Measurements from ENCODE around the gene ATP2C1.

ATP2C1 gene

DNA sequence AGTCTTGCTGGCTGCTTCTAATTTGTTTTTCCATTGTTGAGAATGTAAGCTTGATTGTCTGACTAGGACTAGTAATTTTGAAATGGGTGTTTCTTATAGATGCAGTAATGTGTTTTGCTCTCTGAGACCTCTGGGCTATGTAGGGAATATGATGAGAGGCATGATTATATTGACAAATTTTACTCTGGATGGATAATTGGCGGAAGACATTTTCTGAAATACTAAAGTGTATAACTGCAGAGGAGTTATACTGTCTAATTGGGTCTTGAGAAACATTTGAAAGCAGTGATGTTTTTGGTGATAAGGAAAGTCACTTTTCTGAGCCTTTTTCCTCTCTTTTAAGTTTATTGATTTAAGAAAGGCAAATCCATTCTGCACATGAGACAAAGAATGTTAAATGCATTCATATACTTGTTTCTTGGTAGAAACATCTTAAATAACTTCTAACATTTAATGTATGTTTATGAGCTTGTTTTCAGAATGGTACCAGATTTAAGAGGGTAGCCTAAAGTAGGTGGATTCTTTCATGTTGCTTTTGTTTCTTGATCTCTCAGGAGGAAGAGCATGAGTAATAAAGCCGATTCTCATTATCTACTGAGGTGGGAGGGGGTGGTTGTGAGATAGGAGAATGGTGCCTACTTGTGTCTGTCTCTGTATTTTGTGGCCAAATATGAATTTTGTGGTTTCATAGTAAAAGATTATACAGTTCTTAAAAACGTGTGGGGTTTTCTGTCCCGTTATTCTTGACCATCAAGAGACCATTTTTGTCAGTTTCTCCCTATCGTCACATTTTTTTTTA, 2.0 kb downstream of the ATP2C1 start:
- DNase-seq = no peak

DNA sequence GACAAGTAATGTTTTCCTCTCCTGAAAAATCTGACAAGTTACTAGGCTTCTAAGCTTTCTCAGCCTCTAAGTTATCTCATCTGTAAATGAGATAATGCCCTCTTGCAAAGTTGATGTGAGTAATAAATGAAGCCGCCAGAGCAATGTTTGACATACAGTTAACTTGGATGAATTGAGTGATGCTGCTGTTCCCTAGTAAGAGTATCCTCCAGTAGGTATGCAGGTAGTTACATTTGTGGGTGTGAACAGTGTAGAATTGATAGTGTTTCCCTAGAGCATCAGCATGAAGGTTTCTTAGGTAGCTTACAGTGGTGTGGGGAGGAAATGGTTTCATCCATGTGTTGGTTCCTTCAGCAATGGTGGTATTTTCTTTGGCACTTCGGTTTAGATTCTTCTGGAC, 3.4 kb downstream of the ATP2C1 start:
- DNase-seq = no peak

DNA sequence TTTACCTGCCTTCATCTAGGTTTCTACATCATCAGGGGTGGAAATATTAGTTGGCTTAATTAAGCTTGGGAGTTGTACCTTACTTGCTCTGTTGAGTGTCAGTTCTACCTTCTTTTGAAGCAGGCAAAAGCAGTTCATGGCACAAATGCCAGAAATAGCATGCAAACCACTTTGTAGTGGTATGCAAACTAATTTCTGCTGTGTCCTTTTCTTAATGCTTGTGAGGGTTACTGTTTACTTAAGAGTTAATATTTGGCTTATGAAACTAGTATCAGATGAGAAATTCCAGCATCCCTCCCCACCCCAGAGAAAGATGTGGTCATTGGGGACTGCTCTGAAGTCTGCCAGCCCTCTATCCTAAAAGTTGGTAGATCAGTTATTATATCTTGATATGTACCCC, 7.1 kb downstream of the ATP2C1 start:
- DNase-seq = no peak

DNA sequence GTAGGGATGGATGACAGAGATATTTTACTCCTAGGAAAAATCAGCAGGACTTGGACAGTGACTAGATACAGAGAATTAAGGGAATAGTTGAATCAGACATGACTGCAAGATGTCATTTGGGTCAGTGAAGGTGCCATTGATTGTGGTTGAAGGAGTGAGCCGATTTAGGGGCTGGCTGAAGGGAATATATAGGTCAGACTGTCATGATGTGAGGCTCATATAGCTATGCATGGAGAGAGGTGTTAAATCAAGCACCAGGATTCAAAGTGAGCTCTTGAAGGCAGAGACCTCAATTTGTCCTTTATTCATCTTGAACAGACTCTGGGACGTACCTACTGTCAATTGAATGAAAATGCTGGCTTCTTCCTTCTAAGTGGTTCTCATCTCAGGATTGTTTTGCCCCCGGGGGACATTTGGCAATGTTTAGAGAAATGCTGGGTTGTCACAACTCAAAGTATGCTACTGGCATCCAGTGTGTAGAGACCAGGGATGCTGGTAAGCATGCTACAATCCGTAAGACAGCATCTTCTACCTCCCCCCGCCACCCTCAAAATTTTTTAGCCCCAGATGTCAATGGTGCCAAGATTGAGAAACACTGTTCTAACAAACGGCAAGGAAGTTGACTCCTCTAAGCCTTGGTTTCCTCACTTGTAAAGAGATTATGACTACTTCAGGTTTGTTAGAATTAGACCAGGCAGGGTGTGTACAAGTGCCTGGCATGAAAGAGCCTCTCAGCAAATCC, 7.8 kb downstream of the ATP2C1 start:
- no peak for DNase-seq

DNA sequence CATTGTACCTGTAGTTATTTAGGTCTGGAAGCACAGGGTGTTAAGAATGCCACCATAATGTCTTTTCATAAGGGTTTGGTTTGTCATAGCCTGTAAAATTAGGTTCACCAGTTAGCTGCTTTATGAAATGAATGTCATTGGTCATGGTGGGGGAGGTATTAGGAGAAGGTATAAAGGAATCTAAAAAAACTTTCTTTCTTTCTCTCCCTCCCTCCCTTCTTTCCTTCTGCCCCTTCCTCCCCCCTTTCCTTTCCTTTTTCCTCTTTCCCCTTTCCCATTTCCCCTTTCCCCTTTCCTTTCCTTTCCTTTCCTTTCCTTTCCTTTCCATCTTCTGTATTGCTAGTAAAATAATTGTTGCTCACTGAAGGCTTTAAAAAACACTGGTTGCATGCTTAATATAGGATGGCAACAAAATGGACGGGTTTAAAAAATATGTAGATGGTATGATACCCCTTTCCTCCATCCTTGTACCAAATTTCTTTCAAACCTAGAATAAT, 9.6 kb downstream of the ATP2C1 start:
- DNase-seq = no peak

DNA sequence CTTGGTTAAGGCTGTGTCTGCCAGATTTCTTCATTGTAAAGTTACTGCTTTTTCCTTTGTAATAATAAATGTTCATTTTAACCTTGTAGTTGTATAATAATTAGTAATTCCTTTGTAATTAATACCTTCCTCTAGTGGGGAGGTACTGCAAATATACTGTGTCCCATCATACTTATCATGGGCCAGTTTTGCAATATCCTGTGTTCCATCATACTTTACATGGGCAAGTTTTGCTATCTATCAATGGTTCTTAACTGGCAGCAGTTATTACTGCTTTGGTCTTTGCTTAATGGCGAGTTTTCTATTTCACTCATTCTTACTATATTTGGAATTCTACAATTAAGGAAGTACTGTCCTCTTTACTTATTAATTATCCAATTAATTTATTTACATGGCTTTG, 10.6 kb downstream of the ATP2C1 start:
- no peak for DNase-seq

DNA sequence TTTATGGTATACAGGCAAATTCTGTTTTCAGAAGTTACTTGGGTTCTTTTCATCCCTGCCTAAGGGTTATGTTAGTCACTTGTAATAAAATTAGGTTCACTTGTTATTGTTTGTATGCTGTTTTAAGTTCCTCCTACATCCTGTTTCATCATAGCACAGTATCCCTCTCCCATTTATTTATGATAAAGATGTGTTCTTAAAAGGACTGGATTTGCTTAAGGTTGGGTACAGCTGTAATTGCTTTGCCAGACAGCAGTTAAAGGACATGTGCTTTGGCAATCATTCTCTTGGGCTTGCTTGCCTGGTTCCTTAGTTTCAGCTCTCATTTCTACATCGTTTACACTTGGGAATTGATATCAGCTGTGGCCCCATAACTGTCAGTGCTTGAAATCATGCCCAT, 11.7 kb downstream of the ATP2C1 start:
- no peak for DNase-seq

DNA sequence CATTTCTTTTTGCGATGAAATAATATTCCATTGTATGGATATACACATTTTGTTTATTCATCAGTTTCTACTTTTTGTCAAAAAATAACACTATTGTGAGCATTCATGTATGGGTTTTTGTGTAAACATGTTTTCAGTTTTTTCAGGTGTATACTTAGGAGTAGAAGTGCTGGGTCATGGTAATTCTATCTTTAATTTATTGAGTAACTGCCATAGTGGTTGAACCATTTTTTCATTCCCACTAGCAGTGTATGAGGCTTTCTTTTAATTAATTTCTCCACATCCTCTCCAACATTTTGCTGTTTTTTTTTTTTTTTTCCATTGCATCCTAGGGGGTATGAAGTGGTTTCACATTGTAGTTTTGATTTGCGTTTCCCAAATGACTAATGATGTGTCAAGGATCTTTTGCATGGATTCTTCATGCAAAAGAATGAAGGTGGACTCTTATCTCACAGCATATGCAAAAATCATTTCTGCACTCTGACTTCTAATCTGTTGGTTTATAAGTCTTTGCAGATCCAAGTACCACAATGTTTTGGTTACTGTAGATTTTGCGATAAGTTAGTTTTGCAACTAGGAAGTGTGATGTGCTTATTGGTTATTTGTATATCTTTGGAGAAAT, 12.6 kb downstream of the ATP2C1 start:
- DNase-seq = no peak

DNA sequence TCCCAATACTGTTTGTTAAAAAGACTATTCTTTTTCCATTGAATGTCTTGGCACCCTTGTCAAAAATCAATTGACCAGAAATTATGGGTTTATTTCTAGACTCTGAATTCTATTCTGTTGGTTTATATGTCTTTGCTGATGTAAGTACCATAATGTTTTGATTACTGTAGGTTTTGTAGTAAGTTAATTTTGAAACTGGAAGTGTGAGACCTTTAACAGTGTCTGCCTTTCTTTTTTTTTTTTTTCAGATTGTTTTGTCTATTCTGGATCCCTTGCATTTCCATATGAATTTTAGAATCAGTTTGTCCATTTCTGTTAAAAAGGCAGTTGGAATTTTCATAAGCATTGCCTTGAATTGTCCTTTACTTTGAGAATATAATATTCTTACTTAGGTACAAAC, 13.6 kb downstream of the ATP2C1 start:
- DNase-seq = no peak

DNA sequence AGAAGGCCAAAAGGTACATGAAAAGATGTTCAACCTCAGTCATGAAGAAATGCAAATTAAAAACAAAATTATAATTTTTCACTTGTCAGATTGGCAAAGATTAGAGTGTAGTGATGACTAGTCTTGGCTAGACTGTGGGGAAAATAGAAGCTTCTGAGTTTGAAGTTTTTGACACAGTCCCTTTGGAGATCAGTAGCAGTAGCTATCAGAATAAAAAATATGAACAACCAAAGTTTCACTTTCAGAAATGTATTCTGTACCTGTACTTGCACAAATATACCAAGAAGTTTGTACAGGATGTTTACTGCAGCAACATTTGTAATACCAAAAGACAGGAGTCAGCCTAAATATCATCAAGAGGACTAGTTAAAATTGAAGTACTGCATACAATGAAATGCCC, 14.1 kb downstream of the ATP2C1 start:
- DNase-seq = no peak

DNA sequence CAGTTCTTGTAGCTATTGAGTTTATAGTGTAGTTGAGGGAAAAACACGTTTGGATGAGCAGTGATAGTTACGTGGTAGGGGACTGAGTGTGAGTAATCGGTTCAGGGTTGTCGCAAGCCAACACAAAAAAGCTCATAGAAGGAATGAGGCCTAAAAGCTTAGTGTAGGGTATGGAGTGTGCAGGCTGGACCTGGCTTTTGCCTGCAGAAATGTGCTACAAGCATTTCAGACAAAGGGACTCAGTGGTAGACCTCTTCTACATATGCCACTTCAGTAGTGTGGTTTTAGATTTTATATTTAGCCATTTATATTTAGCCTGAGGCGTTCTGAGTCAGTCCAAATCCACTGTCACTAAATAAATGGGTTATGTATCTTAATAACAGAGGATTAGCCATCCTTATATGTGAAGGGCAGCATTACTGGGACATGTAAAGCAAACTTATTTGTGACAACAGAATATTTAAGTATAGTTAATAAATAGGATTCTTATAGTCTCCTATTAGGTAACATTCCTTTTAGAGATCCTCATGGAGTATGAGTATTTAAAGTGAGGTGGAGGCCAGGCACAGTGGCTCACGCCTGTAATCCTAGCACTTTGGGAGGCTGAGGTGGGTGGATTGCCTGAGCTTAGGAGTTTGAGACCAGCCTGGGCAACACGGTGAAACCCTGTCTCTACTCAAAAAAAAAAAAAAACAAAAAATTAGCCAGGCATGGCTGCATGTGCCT, 21.8 kb downstream of the ATP2C1 start:
- no peak for DNase-seq

DNA sequence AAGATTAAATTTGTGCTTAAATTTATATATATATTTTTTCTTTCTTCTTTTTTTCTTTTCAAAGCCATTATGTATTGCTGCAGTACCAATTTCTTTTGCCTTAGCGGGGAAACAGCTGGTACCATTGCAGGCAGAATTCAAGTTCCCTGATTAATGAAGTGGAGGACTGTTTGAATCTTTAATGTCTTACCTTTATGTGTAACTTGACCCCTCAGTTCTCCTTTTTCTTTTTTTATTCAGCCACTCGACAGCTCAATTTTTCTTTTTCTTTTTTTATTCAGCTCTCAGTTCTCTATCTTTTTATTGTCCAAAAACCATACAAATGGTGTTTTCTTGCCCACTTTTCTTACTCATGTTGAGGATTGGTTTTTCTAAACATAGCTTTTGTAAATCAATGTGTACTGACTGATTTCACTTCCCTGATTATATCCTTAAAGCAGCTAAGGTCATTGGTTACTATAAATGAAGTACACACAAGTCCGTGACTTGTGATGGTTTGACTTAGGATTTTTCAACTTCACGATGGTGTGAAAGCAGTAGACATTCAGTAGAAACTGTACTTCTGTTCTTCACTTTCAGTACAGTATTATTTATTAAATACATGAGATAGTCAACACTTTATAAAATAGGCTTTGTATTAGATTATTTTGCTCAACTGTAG, 22.8 kb downstream of the ATP2C1 start:
- no peak for DNase-seq

DNA sequence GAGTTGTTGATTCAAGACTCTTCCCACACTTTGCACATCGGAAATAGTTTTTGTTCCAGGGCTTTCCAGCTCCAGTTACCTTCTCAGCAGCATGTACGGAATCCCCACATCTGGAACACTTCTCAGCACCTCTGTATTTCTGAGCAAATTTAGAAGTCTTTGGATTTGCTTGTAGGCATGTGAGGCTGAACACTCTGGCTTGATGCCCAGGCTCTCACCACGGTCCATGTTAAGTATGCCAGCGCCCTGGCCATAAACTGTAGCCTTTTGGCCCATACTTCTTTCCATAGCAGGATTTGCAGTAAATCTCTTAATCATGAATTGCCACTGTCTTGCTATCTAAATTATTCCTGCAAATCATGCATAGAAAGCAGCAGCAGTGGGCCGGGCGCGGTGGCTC, 24.4 kb downstream of the ATP2C1 start:
- peak; percentile 24 for DNase-seq

DNA sequence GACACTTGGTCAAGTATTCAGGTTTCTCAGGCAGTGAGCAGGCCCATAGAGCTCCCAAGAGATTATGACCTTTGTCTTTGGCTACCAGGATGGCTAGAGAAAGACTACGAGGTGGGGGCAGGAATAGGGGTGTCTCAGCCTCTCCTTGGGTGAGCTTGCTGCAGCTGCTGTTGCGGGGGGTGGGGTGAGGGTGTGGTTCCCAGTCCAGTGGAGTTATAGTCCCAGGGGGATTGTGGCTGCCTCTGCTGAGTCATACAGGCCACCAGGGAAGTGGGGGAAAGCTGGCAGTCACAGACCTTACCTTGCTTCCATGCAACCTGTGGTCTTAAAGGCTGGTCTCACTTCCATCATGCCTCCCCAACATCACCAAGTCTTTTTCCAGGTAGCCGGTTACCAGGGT, 31.7 kb downstream of the ATP2C1 start:
- no peak for DNase-seq

DNA sequence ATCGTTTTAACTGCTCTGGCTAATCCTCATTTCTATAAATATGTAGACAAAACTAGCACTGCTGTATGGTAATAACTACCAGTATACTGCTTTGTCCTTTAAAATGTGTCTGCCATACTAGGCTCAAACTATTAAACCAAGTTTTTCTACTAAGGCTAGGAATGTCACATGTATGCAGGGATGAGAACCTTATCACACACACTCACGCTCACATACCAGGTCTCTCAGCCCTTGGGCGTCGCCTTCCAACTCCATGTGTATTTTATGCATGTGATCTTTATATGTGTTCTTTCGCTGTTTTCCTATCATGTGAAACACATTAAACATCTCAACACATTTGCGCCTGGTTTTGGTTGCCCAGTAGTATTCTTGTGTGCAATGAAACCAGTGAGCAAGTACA, 32.6 kb downstream of the ATP2C1 start:
- DNase-seq = no peak

DNA sequence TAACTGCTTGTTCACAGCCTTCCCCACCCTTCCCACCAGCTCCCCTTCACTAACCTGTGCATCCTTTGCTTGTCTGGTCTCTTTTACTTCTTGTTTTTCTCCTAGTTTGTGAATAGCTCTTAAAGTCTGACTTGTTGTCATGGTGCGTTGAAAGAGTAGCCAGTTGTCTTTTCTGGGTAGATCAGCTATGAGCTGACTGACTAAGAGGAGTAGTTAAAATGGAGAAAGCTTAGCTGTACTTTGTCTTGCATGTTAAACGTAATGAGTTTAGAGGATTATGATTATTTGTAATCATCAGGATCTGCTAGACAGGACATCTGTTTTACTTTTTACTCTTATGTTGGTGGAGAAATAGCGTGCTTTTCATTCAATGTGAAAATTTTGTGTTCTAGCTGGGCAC, 35.9 kb downstream of the ATP2C1 start:
- no peak for DNase-seq

DNA sequence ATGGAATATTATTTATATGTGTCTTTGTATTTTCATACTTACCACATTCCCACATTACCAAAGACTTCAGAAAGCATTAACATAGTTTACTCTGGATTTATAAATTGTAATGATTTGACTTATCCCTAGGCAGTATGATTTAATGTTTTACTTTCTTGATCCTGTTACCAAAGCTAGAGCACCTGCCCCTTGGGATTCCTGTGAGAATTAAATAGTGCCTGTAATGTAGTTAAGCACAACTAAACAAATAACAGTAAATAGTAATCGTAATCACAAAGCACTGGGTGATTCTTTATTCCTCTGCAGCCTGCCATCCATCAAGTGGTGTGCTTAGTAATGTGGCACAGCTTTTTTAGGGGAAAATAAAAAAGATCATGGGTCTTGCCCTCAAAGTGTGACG, 39.1 kb downstream of the ATP2C1 start:
- DNase-seq = no peak

DNA sequence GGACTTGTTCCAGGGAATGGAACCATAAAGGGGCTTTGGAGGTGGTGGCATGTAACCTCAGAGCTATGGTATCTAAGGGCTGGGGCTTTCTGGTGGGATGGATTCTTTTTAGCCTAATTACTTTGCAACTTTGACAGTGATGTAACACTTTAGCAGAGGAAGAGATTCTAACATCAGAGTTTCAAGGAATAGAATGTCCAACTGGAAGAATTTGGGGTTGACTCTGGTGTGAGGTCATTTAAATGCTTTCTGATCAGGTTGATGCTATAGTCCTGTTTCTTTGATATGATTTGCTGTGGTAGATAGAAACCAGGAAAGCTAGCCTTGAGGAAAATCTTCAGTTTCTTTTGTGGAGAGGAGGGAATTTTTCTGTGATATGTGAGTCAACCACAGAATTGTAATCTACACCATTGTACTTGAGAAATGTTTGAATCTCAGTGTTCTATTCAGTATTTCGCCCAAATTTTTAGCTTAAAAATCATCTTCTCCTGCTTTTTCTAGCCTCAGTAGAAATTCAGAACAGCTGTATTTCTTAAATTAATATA, 40.0 kb downstream of the ATP2C1 start:
- no peak for DNase-seq

DNA sequence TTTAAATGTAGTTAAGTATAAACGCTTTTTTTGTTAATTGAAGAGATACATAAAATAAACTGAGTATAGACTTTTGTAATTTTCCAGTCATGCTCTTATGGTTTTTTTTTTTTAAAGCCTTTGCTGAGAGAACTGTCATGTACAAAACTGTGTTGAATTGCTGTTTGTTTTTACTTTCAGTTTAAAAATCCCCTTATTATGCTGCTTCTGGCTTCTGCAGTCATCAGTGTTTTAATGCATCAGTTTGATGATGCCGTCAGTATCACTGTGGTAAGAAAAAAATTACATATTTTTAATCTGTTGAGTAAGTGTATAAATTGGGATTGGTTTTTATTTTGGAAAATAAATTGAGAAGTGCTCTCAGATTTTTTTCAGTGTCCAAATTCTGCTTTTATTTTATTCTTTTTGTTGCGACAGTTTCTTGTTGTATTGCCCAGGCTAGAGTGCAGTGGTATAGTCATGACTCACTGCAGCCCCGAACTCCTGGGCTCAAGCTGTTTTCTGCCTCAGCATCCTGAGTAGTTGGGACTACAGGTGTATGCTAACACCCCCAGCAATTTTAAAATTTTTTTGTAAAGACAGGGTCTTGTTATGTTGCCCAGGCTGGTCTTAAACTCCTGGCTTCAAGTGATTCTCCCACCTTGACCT, 40.7 kb downstream of the ATP2C1 start:
- no peak for DNase-seq

DNA sequence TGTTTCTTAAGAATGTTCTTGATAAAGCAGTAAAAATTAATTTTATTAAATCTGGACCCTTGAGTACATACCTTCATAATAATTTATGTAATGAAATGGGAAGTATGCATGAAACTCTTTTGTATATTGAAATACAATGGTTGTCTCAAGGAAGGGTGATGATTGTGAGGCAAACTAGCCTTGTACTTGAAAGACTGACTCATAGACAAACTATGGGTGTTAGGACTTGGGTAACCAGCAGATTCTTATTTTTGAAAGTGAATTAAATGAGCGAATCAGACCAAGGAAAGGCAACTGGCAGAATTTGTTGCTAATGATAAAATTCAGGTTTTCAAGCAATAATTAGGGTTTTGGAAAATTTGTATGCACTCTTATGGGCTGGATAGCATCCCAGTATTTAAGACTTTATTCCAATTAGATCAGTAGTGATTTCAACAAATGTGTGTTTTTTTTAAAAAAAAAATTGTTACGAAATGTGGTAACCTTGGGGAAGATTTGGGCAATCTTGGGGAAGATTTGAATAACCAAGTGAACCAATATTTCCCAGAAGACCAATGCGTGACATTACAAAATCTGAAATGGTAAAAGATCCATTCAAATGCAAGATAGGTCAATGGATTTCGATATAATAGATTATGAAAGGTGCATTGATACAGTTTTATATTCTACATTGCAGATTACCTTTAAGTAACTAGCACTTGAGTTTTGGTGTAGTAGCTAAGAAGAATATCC, 42.0 kb downstream of the ATP2C1 start:
- DNase-seq = no peak

DNA sequence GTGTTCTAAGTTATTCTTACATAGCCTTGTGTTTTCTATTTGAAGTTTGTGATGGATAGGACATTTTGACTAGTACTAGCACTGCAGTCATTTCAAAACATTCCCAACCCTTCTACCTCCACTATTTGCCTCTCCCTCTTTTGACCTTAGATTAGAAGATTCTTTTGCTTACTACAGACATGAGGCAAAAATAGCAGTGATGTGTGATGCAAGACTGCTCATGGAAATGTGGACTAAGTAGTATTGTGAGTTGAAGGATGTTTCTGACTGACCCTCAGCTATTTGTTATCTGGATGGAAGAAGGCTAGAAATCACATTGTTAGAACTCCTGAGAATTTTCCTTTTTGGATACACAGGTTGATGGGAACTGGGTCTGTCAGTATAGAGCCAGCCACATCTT, 45.9 kb downstream of the ATP2C1 start:
- no peak for DNase-seq

All from right hindlimb (tissue), 1 donor.